H9 (cell line): ENCODE results near the gene DENND5B. TPM values are rescaled to one million over a fixed set of nuclear protein-coding genes. Genes with fewer than 3 reads are reported as not detected.

ENCODE experiments used
- DNase-seq: peaks from one replicate; pipeline ENCODE4 v3.0.0-alpha.2; 2017
- H2AFZ ChIP-seq: one replicate; pipeline ENCODE4 v1.6.1; 2013; ENCODE audit warnings: mild to moderate bottlenecking, low read length, control low read depth, moderate library complexity
- H2AK5ac ChIP-seq: 2 replicates; pipeline ENCODE4 v1.6.1; 2013; ENCODE audit warnings: low read length, control low read depth, mixed read lengths; ENCODE audit not compliant: insufficient read length
- H2BK120ac ChIP-seq: one replicate; pipeline ENCODE4 v1.6.1; 2013; ENCODE audit warnings: low read depth, mild to moderate bottlenecking, low read length, control low read depth, inconsistent platforms; ENCODE audit not compliant: poor library complexity, severe bottlenecking
- H2BK12ac ChIP-seq: 2 replicates; pipeline ENCODE4 v1.6.1; 2013; ENCODE audit warnings: low read length, control low read depth, mixed read lengths, low read depth; ENCODE audit not compliant: insufficient read length
- H2BK15ac ChIP-seq: 2 replicates; pipeline ENCODE4 v1.6.1; 2013; ENCODE audit warnings: low read depth, low read length, control low read depth
- H2BK20ac ChIP-seq: one replicate; pipeline ENCODE4 v1.6.1; 2013; ENCODE audit warnings: low read depth, mild to moderate bottlenecking, low read length, control low read depth, inconsistent platforms; ENCODE audit not compliant: poor library complexity, severe bottlenecking
- H2BK5ac ChIP-seq: 2 replicates; pipeline ENCODE4 v1.6.1; 2013; ENCODE audit warnings: low read length, control low read depth, mixed read lengths; ENCODE audit not compliant: insufficient read length
- H3K14ac ChIP-seq: 2 replicates; pipeline ENCODE4 v1.6.1; 2013; ENCODE audit warnings: low read length, control low read depth; ENCODE audit not compliant: insufficient read depth
- H3K18ac ChIP-seq: 2 replicates; pipeline ENCODE4 v1.6.1; 2013; ENCODE audit warnings: low read depth, mild to moderate bottlenecking, mixed read lengths, low read length, control low read depth; ENCODE audit not compliant: insufficient read length
- H3K23ac ChIP-seq: 2 replicates; pipeline ENCODE4 v1.6.1; 2013; ENCODE audit warnings: low read length, control low read depth, mixed read lengths, low read depth; ENCODE audit not compliant: insufficient read length
- H3K23me2 ChIP-seq: 2 replicates; pipeline ENCODE4 v1.6.1; 2013; ENCODE audit warnings: low read depth, mild to moderate bottlenecking, mixed read lengths, low read length, control low read depth; ENCODE audit not compliant: insufficient read length, poor library complexity, severe bottlenecking
- H3K27ac ChIP-seq: 2 replicates; pipeline ENCODE4 v1.5.1; 2013; ENCODE audit warnings: low read length, control low read depth, mixed read lengths, low read depth; ENCODE audit not compliant: insufficient read length
- H3K27me3 ChIP-seq: 2 replicates; pipeline ENCODE4 v1.6.1; 2013; ENCODE audit warnings: low read length, control low read depth, inconsistent platforms; ENCODE audit not compliant: insufficient read depth
- H3K4ac ChIP-seq: 2 replicates; pipeline ENCODE4 v1.6.1; 2013; ENCODE audit warnings: low read depth, mild to moderate bottlenecking, control low read depth, inconsistent platforms, low read length, moderate library complexity
- H3K4me1 ChIP-seq: 2 replicates; pipeline ENCODE4 v1.6.1; 2013; ENCODE audit warnings: low read length, control low read depth, inconsistent platforms; ENCODE audit not compliant: insufficient read depth
- H3K4me2 ChIP-seq: 2 replicates; pipeline ENCODE4 v1.6.1; 2013; ENCODE audit warnings: low read length, control low read depth, mixed read lengths; ENCODE audit not compliant: insufficient read length, insufficient read depth
- H3K56ac ChIP-seq: 2 replicates; pipeline ENCODE4 v1.6.1; 2013; ENCODE audit warnings: low read depth, mild to moderate bottlenecking, mixed read lengths, low read length, control low read depth; ENCODE audit not compliant: insufficient read length
- H3K79me1 ChIP-seq: 2 replicates; pipeline ENCODE4 v1.6.1; 2013; ENCODE audit warnings: low read depth, mild to moderate bottlenecking, moderate library complexity, low read length, control low read depth, inconsistent platforms; ENCODE audit not compliant: insufficient read depth, poor library complexity, severe bottlenecking
- H3K79me2 ChIP-seq: 2 replicates; pipeline ENCODE4 v1.6.1; 2013; ENCODE audit warnings: low read length, control low read depth, inconsistent platforms; ENCODE audit not compliant: insufficient read depth
- H3K9ac ChIP-seq: 2 replicates; pipeline ENCODE4 v1.6.1; 2013; ENCODE audit warnings: low read length, control low read depth, mixed read lengths; ENCODE audit not compliant: insufficient read length; ENCODE audit errors: extremely low read depth
- H3K9me3 ChIP-seq: one replicate; pipeline ENCODE4 v1.6.1; 2013; ENCODE audit warnings: low read depth, low read length, inconsistent platforms; ENCODE audit not compliant: control insufficient read depth
- H3T11ph ChIP-seq: one replicate; pipeline ENCODE4 v1.6.1; 2013; ENCODE audit warnings: mild to moderate bottlenecking, low read length, control low read depth, inconsistent platforms
- H4K20me1 ChIP-seq: one replicate; pipeline ENCODE4 v1.6.1; 2013; ENCODE audit not compliant: control insufficient read depth, insufficient read length, insufficient read depth
- H4K5ac ChIP-seq: 2 replicates; pipeline ENCODE4 v1.6.1; 2013; ENCODE audit warnings: low read depth, mild to moderate bottlenecking, mixed read lengths, low read length, control low read depth; ENCODE audit not compliant: insufficient read length
- H4K8ac ChIP-seq: replicated peaks from 2 replicates; pipeline ENCODE4 v1.6.1; 2013; ENCODE audit warnings: low read length, control low read depth, mixed read lengths, low read depth; ENCODE audit not compliant: insufficient read length
- H4K91ac ChIP-seq: 2 replicates; pipeline ENCODE4 v1.6.1; 2013; ENCODE audit warnings: low read depth, mild to moderate bottlenecking, moderate library complexity, mixed read lengths, low read length, control low read depth; ENCODE audit not compliant: insufficient read length
- H3K27ac Mint-ChIP-seq, 3 experiments: 2 replicates in 2 of 3; 3 replicates in 1 of 3; pipeline ENCODE4 v1.8.0; 2020 to 2021; ENCODE audit warnings: mixed read lengths in 3 of 3, mild to moderate bottlenecking in 1 of 3, moderate library complexity in 1 of 3
- H3K27me3 Mint-ChIP-seq: 2 replicates; pipeline ENCODE4 v1.8.0; 2021; ENCODE audit warnings: low read depth, mild to moderate bottlenecking, moderate library complexity, mixed read lengths
- H3K36me3 Mint-ChIP-seq, 3 experiments: 2 replicates in 2 of 3; 3 replicates in 1 of 3; pipeline ENCODE4 v1.8.0; 2020 to 2021; ENCODE audit warnings: low read depth in 3 of 3, mixed read lengths in 3 of 3; ENCODE audit not compliant: insufficient read depth in 1 of 3
- H3K4me1 Mint-ChIP-seq, 2 experiments: 2 replicates each; pipeline ENCODE4 v1.8.0; 2020; ENCODE audit warnings: mixed read lengths in 2 of 2
- H3K4me3 Mint-ChIP-seq, 2 experiments: 2 replicates in 1 of 2; 3 replicates in 1 of 2; pipeline ENCODE4 v1.8.0; 2020 to 2021; ENCODE audit warnings: mild to moderate bottlenecking in 2 of 2, mixed read lengths in 2 of 2, moderate library complexity in 1 of 2
- H3K9me3 Mint-ChIP-seq, 2 experiments: 2 replicates in 1 of 2; 3 replicates in 1 of 2; pipeline ENCODE4 v1.8.0; 2020; ENCODE audit warnings: mild to moderate bottlenecking in 2 of 2, mixed read lengths in 2 of 2, moderate library complexity in 1 of 2
- CTCF ChIP-seq: fragments of 200-600 bp; sonication (generic); conservative IDR thresholded peaks from 3 replicates; pipeline ENCODE4 v1.8.0; 2021; ENCODE audit warnings: antibody characterized with exemption, mild to moderate bottlenecking
- WGBS: extraction: QIAGEN DNeasy Blood & Tissue Kit; methylation state at CpG from one replicate; pipeline ENCODE4 v1.1.7; 2013; ENCODE audit warnings: missing lambda C conversion rate, low lambda C conversion rate, mixed read lengths; ENCODE audit not compliant: insufficient read length; ENCODE audit errors: extremely low coverage; 5-methylcytosine and 5-hydroxymethylcytosine counted together
- total RNA-seq: library from RNA; stranded (reverse); gene quantifications from 2 replicates; pipeline ENCODE4 v1.2.1, GENCODE V29; 2021

DENND5B gene
- total RNA-seq, 1 experiment from 2014 or later, result 13.4 TPM

GRCh38 chr12:31588976-31589375 is 2.0 kb downstream of the DENND5B start:
- Mint-ChIP-seq H3K9me3 (no peaks in the 10 kb centered on the region), H3K36me3 (peaks cover 0 to 6% (median 5%) of the 10 kb centered on the region in 3 experiments; a peak in 2 of 7 replicates), H3K4me3 (peak overlapping the region; percentile 81 to 87), H3K4me1 (peaks cover 30 to 38% of the 10 kb centered on the region in 2 experiments), H3K27ac (no peak overlapping the region), H3K27me3 (peaks cover 17% of the 10 kb centered on the region)
- Histone ChIP-seq H2BK5ac (no peak overlapping the region), H3K4me1 (no peaks in the 10 kb centered on the region), H3K79me2 (0 out of 2 replicates have a peak, but pooled peaks cover 2% of the 10 kb centered on the region), H4K8ac (no peak overlapping the region), H3T11ph (no peak overlapping the region), H4K20me1 (no peaks in the 10 kb centered on the region), H4K91ac (no peak overlapping the region), H3K23ac (no peak overlapping the region), H2BK20ac (no peak overlapping the region), H2AFZ (no peak overlapping the region), H3K4ac (no peak overlapping the region), H3K79me1 (peaks cover 3% of the 10 kb centered on the region), H3K4me2 (no peak overlapping the region), H3K27ac (no peak overlapping the region), H3K56ac (no peak overlapping the region), H3K9ac (no peak overlapping the region), H2BK12ac (no peak overlapping the region), H2BK15ac (no peak overlapping the region), H2AK5ac (no peak overlapping the region), H3K14ac (no peak overlapping the region), H3K18ac (no peak overlapping the region), H3K9me3 (no peaks in the 10 kb centered on the region), H4K5ac (no peak overlapping the region), H3K23me2 (peaks cover 10% of the 10 kb centered on the region), H3K27me3 (no peaks in the 10 kb centered on the region), H2BK120ac (no peak overlapping the region)
- DNase-seq, result no peak
- no CpG with 5 or more reads among the region's 3 CpGs for WGBS
- no peak for TF ChIP-seq CTCF
